Tibial artery (tissue), 4 donors: Measurements from ENCODE around the gene CUTC.

Experiments used
- DNase-seq, 2 donors: peaks; one replicate each; pipeline ENCODE4 v3.0.0-alpha.2; 2019
- H3K27ac ChIP-seq, 2 donors: fragments of 200-600 bp; sonication (generic) in 1 of 2; 1 replicate in 1 of 2; 2 replicates in 1 of 2; pipeline ENCODE4 v1.5.1; 2018 to 2019; ENCODE audit warnings: mild to moderate bottlenecking in 1 of 2
- H3K27me3 ChIP-seq, 2 donors: fragments of 200-600 bp; sonication (generic) in 1 of 2; one replicate each; pipeline versions ENCODE4 v1.5.1 to v1.6.0; 2016 to 2019
- H3K36me3 ChIP-seq, 3 donors: fragments of 200-600 bp; sonication (generic) in 2 of 3; one replicate each; pipeline ENCODE4 v1.5.1; 2016 to 2019; ENCODE audit warnings: mild to moderate bottlenecking in 2 of 3
- H3K4me1 ChIP-seq, 4 donors: fragments of 200-600 bp; sonication (generic) in 2 of 4; 1 replicate in 3 of 4; 2 replicates in 1 of 4; pipeline ENCODE4 v1.5.1; 2016 to 2019
- H3K4me3 ChIP-seq, 2 donors: fragments of 200-600 bp; sonication (generic) in 1 of 2; 1 replicate in 1 of 2; 2 replicates in 1 of 2; pipeline ENCODE4 v1.5.1; 2018 to 2019; ENCODE audit warnings: mild to moderate bottlenecking in 2 of 2
- H3K9me3 ChIP-seq, 3 donors: fragments of 200-600 bp; sonication (generic) in 1 of 3; one replicate each; pipeline ENCODE4 v1.5.1; 2016 to 2019
- intact Hi-C: fragments of 100-400 bp; cut with DNase I; formaldehyde crosslinking; loops from one replicate; pipeline ENCODE4 v1.15.0; 2023; ENCODE audit warnings: low total_unique reads
- TF ChIP-seq, protein P1 (sequence below), 2 experiments: fragments of 200-600 bp in 1 of 2; fragments of 450-650 bp in 1 of 2; IDR thresholded peaks; one replicate each; pipeline ENCODE4 v1.5.1; 2017 to 2019; ENCODE audit warnings: antibody characterized with exemption in 2 of 2, mild to moderate bottlenecking in 1 of 2, moderate library complexity in 1 of 2

The CUTC gene

DNA sequence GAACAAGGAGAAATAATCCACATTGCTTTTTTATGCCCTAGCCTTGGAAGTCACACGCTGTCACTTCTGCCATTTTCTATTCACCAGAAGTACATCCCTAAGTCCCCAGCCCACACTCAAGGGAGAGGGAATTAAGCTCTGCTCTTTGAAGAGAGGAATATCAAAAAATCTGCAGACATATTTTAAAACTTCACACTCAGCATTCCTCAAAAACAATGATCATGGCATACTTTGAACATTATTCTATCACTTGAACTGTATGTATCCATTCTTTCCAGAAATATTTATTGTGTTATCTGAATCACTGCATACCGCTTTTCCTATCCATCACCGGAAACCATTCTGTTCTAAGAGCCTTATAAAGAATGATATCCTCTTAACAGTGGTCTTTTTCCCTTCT is 59.8 kb downstream of the CUTC start:
- TF ChIP-seq, protein P1, sequence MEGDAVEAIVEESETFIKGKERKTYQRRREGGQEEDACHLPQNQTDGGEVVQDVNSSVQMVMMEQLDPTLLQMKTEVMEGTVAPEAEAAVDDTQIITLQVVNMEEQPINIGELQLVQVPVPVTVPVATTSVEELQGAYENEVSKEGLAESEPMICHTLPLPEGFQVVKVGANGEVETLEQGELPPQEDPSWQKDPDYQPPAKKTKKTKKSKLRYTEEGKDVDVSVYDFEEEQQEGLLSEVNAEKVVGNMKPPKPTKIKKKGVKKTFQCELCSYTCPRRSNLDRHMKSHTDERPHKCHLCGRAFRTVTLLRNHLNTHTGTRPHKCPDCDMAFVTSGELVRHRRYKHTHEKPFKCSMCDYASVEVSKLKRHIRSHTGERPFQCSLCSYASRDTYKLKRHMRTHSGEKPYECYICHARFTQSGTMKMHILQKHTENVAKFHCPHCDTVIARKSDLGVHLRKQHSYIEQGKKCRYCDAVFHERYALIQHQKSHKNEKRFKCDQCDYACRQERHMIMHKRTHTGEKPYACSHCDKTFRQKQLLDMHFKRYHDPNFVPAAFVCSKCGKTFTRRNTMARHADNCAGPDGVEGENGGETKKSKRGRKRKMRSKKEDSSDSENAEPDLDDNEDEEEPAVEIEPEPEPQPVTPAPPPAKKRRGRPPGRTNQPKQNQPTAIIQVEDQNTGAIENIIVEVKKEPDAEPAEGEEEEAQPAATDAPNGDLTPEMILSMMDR (IDR thresholded peaks at IDR 0.05), result no peak
- no peak overlapping the region for H3K4me3 ChIP-seq
- intact Hi-C loops, result no loop called here
- peaks cover 0 to 8% (median 5%) of the 10 kb centered on the region in 3 donors for H3K36me3 ChIP-seq
- no peak for DNase-seq
- H3K4me1 ChIP-seq, result peaks cover 0 to 16% (median 2%) of the 10 kb centered on the region in 4 donors
- no peak overlapping the region for H3K27ac ChIP-seq
- no peaks in the 10 kb centered on the region for H3K27me3 ChIP-seq
- no peaks in the 10 kb centered on the region for H3K9me3 ChIP-seq

DNA sequence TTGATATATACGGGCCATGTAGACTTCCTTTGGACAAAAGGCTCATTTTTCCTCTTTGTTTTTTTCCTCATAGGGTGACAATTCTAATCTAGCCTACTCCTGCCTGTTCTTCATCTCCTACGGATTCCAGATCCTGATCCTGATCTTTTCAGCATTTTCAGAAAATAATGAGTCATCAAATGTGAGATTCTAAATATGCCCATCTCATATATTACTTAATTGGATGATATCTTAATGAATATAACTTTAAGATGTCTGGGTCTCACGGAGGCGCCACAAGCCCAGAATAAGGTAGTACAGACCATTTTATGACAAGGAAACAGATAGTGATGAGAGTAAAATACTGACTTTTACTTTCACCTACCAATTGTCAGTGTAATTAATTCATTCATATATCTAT is 61.8 kb downstream of the CUTC start:
- peaks cover 0 to 9% (median 8%) of the 10 kb centered on the region in 3 donors for H3K36me3 ChIP-seq
- no peaks in the 10 kb centered on the region for H3K27me3 ChIP-seq
- TF ChIP-seq, protein P1 (IDR thresholded peaks at IDR 0.05), result no peak
- intact Hi-C loops, result no loop called here
- DNase-seq, result no peak
- H3K9me3 ChIP-seq, result no peaks in the 10 kb centered on the region
- no peak overlapping the region for H3K27ac ChIP-seq
- peaks cover 0 to 6% (median 2%) of the 10 kb centered on the region in 4 donors for H3K4me1 ChIP-seq
- no peak overlapping the region for H3K4me3 ChIP-seq

DNA sequence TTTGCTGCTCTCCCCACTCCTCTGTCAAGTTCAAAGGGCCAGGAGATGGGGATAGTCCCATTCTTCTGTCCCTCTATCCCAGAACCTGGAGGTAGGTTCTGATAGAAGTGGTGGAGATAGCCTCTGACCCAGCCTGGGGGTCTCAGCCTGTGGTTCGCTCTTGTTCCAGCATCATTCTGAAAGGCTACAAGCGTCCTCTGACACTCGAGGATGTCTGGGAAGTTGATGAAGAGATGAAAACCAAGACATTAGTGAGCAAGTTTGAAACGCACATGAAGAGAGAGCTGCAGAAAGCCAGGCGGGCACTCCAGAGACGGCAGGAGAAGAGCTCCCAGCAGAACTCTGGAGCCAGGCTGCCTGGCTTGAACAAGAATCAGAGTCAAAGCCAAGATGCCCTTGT is 64.9 kb downstream of the CUTC start:
- TF ChIP-seq, protein P1 (IDR thresholded peaks at IDR 0.05), result no peak
- DNase-seq, result no peak
- no peak overlapping the region for H3K4me3 ChIP-seq
- intact Hi-C loops, result no loop called here
- H3K36me3 ChIP-seq, result peaks cover 0 to 9% (median 8%) of the 10 kb centered on the region in 3 donors
- H3K27ac ChIP-seq, result no peak overlapping the region
- no peaks in the 10 kb centered on the region for H3K9me3 ChIP-seq
- H3K4me1 ChIP-seq, result no peaks in the 10 kb centered on the region
- H3K27me3 ChIP-seq, result no peaks in the 10 kb centered on the region

DNA sequence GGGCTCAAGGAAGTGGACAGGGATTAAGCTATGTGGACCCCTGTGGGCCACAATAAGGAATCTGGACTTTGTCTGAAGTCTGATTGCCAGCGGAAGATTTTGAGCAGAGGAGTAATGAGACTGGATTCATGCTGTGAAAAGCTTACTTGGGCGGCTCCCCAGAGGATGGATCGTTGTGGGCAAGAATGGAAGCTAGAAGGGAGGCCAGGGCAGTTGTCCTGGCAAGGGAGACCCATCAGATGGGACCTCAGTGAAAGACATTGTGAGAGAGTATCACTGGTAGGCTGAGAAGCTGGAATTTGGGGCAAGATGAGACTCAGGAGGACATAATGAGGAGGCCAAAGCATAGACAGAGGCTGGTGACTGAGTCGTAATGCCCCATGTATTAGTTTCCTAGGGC is 66.0 kb downstream of the CUTC start:
- TF ChIP-seq, protein P1 (IDR thresholded peaks at IDR 0.05), result no peak
- Histone ChIP-seq H3K4me3 (no peak overlapping the region), H3K9me3 (no peaks in the 10 kb centered on the region), H3K27ac (no peak overlapping the region), H3K27me3 (no peaks in the 10 kb centered on the region), H3K36me3 (peaks cover 0 to 9% (median 8%) of the 10 kb centered on the region in 3 donors), H3K4me1 (no peaks in the 10 kb centered on the region)
- DNase-seq, result no peak
- intact Hi-C loops, result no loop called here

DNA sequence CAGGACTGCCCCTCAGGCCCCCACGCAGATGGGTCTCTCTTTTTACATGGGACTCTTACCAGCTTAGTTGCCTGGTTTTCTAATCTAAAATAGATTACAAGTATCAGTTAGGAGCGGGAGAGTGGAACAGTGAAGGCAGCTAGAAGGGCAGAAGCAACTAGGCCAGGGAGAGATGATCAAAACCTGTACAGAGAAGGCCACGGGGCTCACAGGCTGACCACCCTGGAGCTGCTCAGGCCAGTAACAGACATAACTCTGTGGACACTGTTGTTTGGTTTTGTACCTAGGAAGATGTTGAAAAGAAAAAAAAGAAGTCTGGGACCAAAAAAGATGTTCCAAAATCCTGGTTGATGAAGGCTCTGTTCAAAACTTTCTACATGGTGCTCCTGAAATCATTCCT is 66.9 kb downstream of the CUTC start:
- H3K4me3 ChIP-seq, result no peak overlapping the region
- TF ChIP-seq, protein P1 (IDR thresholded peaks at IDR 0.05), result no peak
- no peaks in the 10 kb centered on the region for H3K27me3 ChIP-seq
- H3K27ac ChIP-seq, result no peak overlapping the region
- no peaks in the 10 kb centered on the region for H3K4me1 ChIP-seq
- peaks cover 0 to 9% (median 0%) of the 10 kb centered on the region in 3 donors for H3K36me3 ChIP-seq
- intact Hi-C loops, result no loop called here
- DNase-seq, result no peak
- no peaks in the 10 kb centered on the region for H3K9me3 ChIP-seq

DNA sequence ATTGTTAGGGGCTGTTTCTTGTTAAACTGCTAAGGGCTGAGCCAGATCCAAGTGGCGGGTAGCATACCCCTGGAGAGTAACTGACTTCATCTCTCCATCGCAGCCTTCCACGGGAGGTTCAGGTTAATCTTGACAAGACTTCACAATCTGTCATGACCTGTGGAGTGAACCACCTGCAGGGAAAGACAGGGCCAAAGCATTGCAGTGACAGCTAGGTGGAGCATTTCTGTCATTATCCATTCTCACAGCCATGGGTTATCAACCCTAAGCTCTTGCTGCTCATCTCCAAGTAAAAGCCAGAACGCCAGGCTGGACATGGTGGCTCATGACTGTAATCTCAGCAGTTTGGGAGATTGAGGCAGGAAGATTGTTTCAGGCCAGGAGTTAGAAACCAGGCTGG is 67.6 kb downstream of the CUTC start:
- H3K4me1 ChIP-seq, result no peaks in the 10 kb centered on the region
- DNase-seq, result no peak
- intact Hi-C loops, result no loop called here
- no peak overlapping the region for H3K4me3 ChIP-seq
- no peaks in the 10 kb centered on the region for H3K9me3 ChIP-seq
- no peak overlapping the region for H3K27ac ChIP-seq
- no peaks in the 10 kb centered on the region for H3K27me3 ChIP-seq
- H3K36me3 ChIP-seq, result peaks cover 0 to 9% (median 0%) of the 10 kb centered on the region in 3 donors
- TF ChIP-seq, protein P1 (IDR thresholded peaks at IDR 0.05), result no peak
